ENCODE data around the gene CAPN11.
A peak's percentile ranks its signal among the peaks of the same experiment; 100 is the strongest.

The CAPN11 gene

GRCh38 chr6:44149369-44150012 is 9.1 kb upstream of the CAPN11 start:
- Histone ChIP-seq H3K9me3 (ENCODE audit: insufficient read depth, low read length) (no peaks in the 10 kb centered on the region), H3K27me3 (ENCODE audit: insufficient read depth, insufficient read length) (peaks cover 3% of the 10 kb centered on the region), H3K4me1 (ENCODE audit: insufficient read depth, insufficient read length) (peaks cover 3% of the 10 kb centered on the region), H3K9ac (ENCODE audit: insufficient read length, low read depth) (no peak overlapping the region), H3K36me3 (ENCODE audit: insufficient read depth, insufficient read length, low read length) (peaks cover 33% of the 10 kb centered on the region), H3K4me3 (ENCODE audit: insufficient read length, low read depth) (no peak overlapping the region)
- DNase-seq (ENCODE audit: low read depth, low spot score) = no peak
- no peak for TF ChIP-seq SUZ12 (IDR thresholded peaks at IDR 0.05; ENCODE audit: extremely low read depth, insufficient read depth, insufficient read length)
- TF ChIP-seq ZNF274 (IDR thresholded peaks at IDR 0.05; ENCODE audit: low read depth, low read length) = no peak
- TF ChIP-seq YY1 (IDR thresholded peaks at IDR 0.05; ENCODE audit: insufficient read depth, insufficient read length) = no peak

DNA sequence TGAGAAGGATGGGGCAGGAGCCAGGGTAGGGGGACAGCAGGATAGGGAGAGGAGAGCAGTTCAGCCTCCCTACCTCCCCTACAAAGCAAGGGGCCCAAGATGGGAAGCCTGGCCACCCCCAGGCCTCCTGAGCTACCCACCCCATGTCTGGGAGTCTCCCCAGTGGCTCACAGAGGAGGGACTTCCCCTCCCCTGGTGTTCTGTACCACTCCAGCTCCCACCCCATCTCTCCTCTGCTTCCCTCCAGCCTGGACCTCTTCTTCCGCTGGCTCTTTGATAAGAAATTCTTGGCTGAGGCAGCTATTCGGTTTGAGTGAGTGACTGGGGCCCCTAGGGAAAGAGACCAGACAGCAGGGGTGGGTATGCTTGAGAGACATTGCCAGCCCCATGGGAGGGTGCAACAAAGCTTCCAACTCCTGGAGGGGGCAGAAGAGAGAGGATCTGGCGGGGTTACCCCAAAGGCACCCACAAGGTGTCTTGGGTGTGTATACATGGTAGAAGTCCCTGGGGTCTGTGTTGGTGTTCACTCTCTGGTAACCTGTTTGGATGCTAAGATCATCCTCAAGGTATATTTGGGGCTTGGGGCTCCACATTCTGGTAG is 8.2 kb upstream of the CAPN11 start:
- H3K9ac ChIP-seq (ENCODE audit: insufficient read length, low read depth) = no peak overlapping the region
- TF ChIP-seq SUZ12 (IDR thresholded peaks at IDR 0.05; ENCODE audit: extremely low read depth, insufficient read depth, insufficient read length) = no peak
- no peak for TF ChIP-seq ZNF274 (IDR thresholded peaks at IDR 0.05; ENCODE audit: low read depth, low read length)
- TF ChIP-seq YY1 (IDR thresholded peaks at IDR 0.05; ENCODE audit: insufficient read depth, insufficient read length) = no peak
- no peak for DNase-seq (ENCODE audit: low read depth, low spot score)
- H3K36me3 ChIP-seq (ENCODE audit: insufficient read depth, insufficient read length, low read length) = peaks cover 33% of the 10 kb centered on the region
- peaks cover 5% of the 10 kb centered on the region for H3K4me1 ChIP-seq (ENCODE audit: insufficient read depth, insufficient read length)
- peak overlapping the region; percentile 4 for H3K4me3 ChIP-seq (ENCODE audit: insufficient read length, low read depth)
- H3K27me3 ChIP-seq (ENCODE audit: insufficient read depth, insufficient read length) = peaks cover 3% of the 10 kb centered on the region
- no peaks in the 10 kb centered on the region for H3K9me3 ChIP-seq (ENCODE audit: insufficient read depth, low read length)

GRCh38 chr6:44151348-44152108 is 7.1 kb upstream of the CAPN11 start:
- H3K4me1 ChIP-seq (ENCODE audit: insufficient read depth, insufficient read length) = peaks cover 8% of the 10 kb centered on the region
- no peaks in the 10 kb centered on the region for H3K9me3 ChIP-seq (ENCODE audit: insufficient read depth, low read length)
- H3K4me3 ChIP-seq (ENCODE audit: insufficient read length, low read depth) = no peak overlapping the region
- no peak for TF ChIP-seq SUZ12 (IDR thresholded peaks at IDR 0.05; ENCODE audit: extremely low read depth, insufficient read depth, insufficient read length)
- TF ChIP-seq ZNF274 (IDR thresholded peaks at IDR 0.05; ENCODE audit: low read depth, low read length) = no peak
- TF ChIP-seq YY1 (IDR thresholded peaks at IDR 0.05; ENCODE audit: insufficient read depth, insufficient read length) = no peak
- peaks cover 30% of the 10 kb centered on the region for H3K36me3 ChIP-seq (ENCODE audit: insufficient read depth, insufficient read length, low read length)
- DNase-seq (ENCODE audit: low read depth, low spot score) = no peak
- peaks cover 3% of the 10 kb centered on the region for H3K27me3 ChIP-seq (ENCODE audit: insufficient read depth, insufficient read length)
- no peak overlapping the region for H3K9ac ChIP-seq (ENCODE audit: insufficient read length, low read depth)

- TF ChIP-seq YY1 (IDR thresholded peaks at IDR 0.05; ENCODE audit: insufficient read depth, insufficient read length) (no peak), ZNF274 (IDR thresholded peaks at IDR 0.05; ENCODE audit: low read depth, low read length) (no peak), SUZ12 (IDR thresholded peaks at IDR 0.05; ENCODE audit: extremely low read depth, insufficient read depth, insufficient read length) (no peak)
- no peaks in the 10 kb centered on the region for H3K9me3 ChIP-seq (ENCODE audit: insufficient read depth, low read length)
- H3K36me3 ChIP-seq (ENCODE audit: insufficient read depth, insufficient read length, low read length) = peaks cover 28% of the 10 kb centered on the region
- DNase-seq (ENCODE audit: low read depth, low spot score) = no peak
- H3K9ac ChIP-seq (ENCODE audit: insufficient read length, low read depth) = no peak overlapping the region
- peaks cover 3% of the 10 kb centered on the region for H3K27me3 ChIP-seq (ENCODE audit: insufficient read depth, insufficient read length)
- H3K4me1 ChIP-seq (ENCODE audit: insufficient read depth, insufficient read length) = peaks cover 14% of the 10 kb centered on the region
- no peak overlapping the region for H3K4me3 ChIP-seq (ENCODE audit: insufficient read length, low read depth)
These were observed 6.5 kb upstream of the CAPN11 start for GRCh38 chr6:44152109-44152461.

DNA sequence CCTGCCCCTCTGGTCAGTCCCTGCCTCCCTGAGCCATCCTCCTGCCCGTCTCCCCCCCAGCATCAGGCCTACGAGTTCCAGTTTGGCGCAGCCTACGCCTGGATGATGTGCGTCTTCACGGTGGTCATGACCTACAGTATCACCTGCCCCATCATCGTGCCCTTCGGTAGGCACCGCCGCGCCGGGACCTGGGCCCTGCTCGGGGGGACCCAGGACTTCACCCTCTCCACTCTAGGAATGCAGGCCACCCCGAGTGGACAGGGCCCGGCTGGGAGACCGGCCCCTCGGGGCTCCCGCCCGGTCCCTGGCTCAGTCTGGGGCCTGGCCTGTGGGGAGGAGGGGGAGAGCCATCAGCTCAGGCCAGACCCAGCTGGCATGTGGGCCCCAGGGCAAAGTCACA is 6.1 kb upstream of the CAPN11 start:
- Histone ChIP-seq H3K4me3 (ENCODE audit: insufficient read length, low read depth) (no peak overlapping the region), H3K36me3 (ENCODE audit: insufficient read depth, insufficient read length, low read length) (peaks cover 23% of the 10 kb centered on the region), H3K9me3 (ENCODE audit: insufficient read depth, low read length) (no peaks in the 10 kb centered on the region), H3K27me3 (ENCODE audit: insufficient read depth, insufficient read length) (peaks cover 3% of the 10 kb centered on the region), H3K9ac (ENCODE audit: insufficient read length, low read depth) (no peak overlapping the region), H3K4me1 (ENCODE audit: insufficient read depth, insufficient read length) (peaks cover 14% of the 10 kb centered on the region)
- TF ChIP-seq SUZ12 (IDR thresholded peaks at IDR 0.05; ENCODE audit: extremely low read depth, insufficient read depth, insufficient read length) = no peak
- no peak for TF ChIP-seq ZNF274 (IDR thresholded peaks at IDR 0.05; ENCODE audit: low read depth, low read length)
- no peak for TF ChIP-seq YY1 (IDR thresholded peaks at IDR 0.05; ENCODE audit: insufficient read depth, insufficient read length)
- DNase-seq (ENCODE audit: low read depth, low spot score) = no peak

- no peak for DNase-seq (ENCODE audit: low read depth, low spot score)
- H3K36me3 ChIP-seq (ENCODE audit: insufficient read depth, insufficient read length, low read length) = peaks cover 11% of the 10 kb centered on the region
- H3K9me3 ChIP-seq (ENCODE audit: insufficient read depth, low read length) = no peaks in the 10 kb centered on the region
- peaks cover 3% of the 10 kb centered on the region for H3K27me3 ChIP-seq (ENCODE audit: insufficient read depth, insufficient read length)
- H3K4me1 ChIP-seq (ENCODE audit: insufficient read depth, insufficient read length) = peaks cover 18% of the 10 kb centered on the region
- no peak overlapping the region for H3K4me3 ChIP-seq (ENCODE audit: insufficient read length, low read depth)
- peak overlapping the region; percentile 21 for H3K9ac ChIP-seq (ENCODE audit: insufficient read length, low read depth)
- no peak for TF ChIP-seq SUZ12 (IDR thresholded peaks at IDR 0.05; ENCODE audit: extremely low read depth, insufficient read depth, insufficient read length)
- TF ChIP-seq YY1 (IDR thresholded peaks at IDR 0.05; ENCODE audit: insufficient read depth, insufficient read length) = no peak
- TF ChIP-seq ZNF274 (IDR thresholded peaks at IDR 0.05; ENCODE audit: low read depth, low read length) = no peak
These were observed 4.6 kb upstream of the CAPN11 start for GRCh38 chr6:44154067-44154466.
